Measurements from ENCODE around the gene PEDS1. TPM values are rescaled to one million over a fixed set of nuclear protein-coding genes. Genes with fewer than 3 reads are reported as not detected.

PEDS1 gene
- total and polyA plus RNA-seq, 2 of the 8 experiments (the other 6 are each of a cell fraction or from before 2014, with no cell fraction given) = 28.9 to 75.9 TPM

DNA sequence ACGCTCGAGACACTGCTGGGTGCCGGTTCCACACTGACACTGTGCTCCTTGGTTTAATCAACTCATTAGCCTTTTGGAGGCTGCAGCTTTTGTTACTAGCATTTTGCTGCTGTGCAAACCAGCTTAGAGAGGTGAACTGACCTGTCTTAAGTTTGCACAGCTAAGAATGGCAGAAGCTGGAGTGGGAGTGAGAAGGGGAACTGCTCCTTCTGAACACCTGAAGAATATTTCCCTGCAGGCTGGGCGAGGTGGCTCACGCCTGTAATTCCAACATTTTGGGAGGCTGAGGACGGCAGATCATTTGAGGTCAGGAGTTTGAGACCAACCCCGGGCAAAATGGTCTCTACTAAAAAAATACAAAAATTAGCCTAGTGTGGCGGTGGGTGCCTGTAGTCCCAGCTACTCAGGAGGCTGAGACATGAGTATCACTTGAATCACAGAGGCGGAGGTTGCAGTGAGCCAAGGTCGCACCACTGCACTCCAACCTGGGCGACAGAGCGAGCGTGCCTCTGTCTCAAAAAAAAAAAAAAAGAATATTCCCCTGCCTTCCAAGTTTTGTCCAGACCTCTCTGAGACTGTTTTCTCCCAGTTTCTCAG, 42.1 kb upstream of the PEDS1 start (continued):
- TF ChIP-seq, protein P1, sequence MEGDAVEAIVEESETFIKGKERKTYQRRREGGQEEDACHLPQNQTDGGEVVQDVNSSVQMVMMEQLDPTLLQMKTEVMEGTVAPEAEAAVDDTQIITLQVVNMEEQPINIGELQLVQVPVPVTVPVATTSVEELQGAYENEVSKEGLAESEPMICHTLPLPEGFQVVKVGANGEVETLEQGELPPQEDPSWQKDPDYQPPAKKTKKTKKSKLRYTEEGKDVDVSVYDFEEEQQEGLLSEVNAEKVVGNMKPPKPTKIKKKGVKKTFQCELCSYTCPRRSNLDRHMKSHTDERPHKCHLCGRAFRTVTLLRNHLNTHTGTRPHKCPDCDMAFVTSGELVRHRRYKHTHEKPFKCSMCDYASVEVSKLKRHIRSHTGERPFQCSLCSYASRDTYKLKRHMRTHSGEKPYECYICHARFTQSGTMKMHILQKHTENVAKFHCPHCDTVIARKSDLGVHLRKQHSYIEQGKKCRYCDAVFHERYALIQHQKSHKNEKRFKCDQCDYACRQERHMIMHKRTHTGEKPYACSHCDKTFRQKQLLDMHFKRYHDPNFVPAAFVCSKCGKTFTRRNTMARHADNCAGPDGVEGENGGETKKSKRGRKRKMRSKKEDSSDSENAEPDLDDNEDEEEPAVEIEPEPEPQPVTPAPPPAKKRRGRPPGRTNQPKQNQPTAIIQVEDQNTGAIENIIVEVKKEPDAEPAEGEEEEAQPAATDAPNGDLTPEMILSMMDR (IDR thresholded peaks at IDR 0.05; ENCODE audit: control extremely low read depth in 1 of 3, insufficient read depth in 1 of 3, low read depth in 1 of 3, low read length in 3 of 3) = no peak
- TF ChIP-seq NANOG (IDR thresholded peaks at IDR 0.05; ENCODE audit: insufficient read depth, low read depth, low read length, poor library complexity, severe bottlenecking) = no peak
- TF ChIP-seq SP4 (IDR thresholded peaks at IDR 0.05; ENCODE audit: low read length) = no peak
- TF ChIP-seq SP2 (IDR thresholded peaks at IDR 0.05; ENCODE audit: low read length) = no peak
- TF ChIP-seq BRCA1 (IDR thresholded peaks at IDR 0.05; ENCODE audit: low read depth, low read length) = no peak
- no peak for TF ChIP-seq YY1 (IDR thresholded peaks at IDR 0.05; ENCODE audit: low read depth, low read length)
